CD14-positive monocyte (primary cell): ENCODE data around the gene CXCL5. TPM values are rescaled to one million over a fixed set of nuclear protein-coding genes. Genes with fewer than 3 reads are reported as not detected.
"Not testable (repeated sequence)": the region's sequence is repeated elsewhere in the genome, so short reads cannot be mapped to it uniquely, and the experiment has no call there.

Experiments
- DNase-seq, 3 donors: peaks; one replicate each; pipeline ENCODE4 v3.0.0-alpha.2; 2011 to 2022
- H2AFZ ChIP-seq: 2 replicates; pipeline ENCODE4 v1.6.0; 2012; ENCODE audit warnings: mild to moderate bottlenecking, low read depth, low read length, inconsistent platforms; ENCODE audit not compliant: insufficient read depth, poor library complexity, severe bottlenecking
- H3K27ac ChIP-seq, 2 donors: 1 replicate in 1 of 2; 2 replicates in 1 of 2; pipeline ENCODE4 v1.5.1; 2012 to 2013; ENCODE audit warnings: low read length in 2 of 2, control low read depth in 1 of 2, inconsistent platforms in 1 of 2, low read depth in 1 of 2, mild to moderate bottlenecking in 1 of 2
- H3K27me3 ChIP-seq, 2 donors: one replicate each; pipeline versions ENCODE4 v1.6.0 to v1.6.1; 2011 to 2013; ENCODE audit warnings: low read length in 2 of 2; ENCODE audit not compliant: control insufficient read depth in 2 of 2, insufficient read depth in 2 of 2
- H3K36me3 ChIP-seq, 2 donors: replicated peaks in 1 of 2; 1 replicate in 1 of 2; 2 replicates in 1 of 2; pipeline versions ENCODE4 v1.5.1 to v1.6.1; 2012 to 2013; ENCODE audit warnings: low read length in 2 of 2, control low read depth in 1 of 2, inconsistent platforms in 1 of 2, mild to moderate bottlenecking in 1 of 2; ENCODE audit not compliant: insufficient read depth in 2 of 2, control insufficient read depth in 1 of 2
- H3K4me1 ChIP-seq, 2 donors: 1 replicate in 1 of 2; 2 replicates in 1 of 2; pipeline versions ENCODE4 v1.5.1 to v1.6.1; 2012 to 2013; ENCODE audit warnings: low read length in 2 of 2, control low read depth in 1 of 2, inconsistent platforms in 1 of 2, mild to moderate bottlenecking in 1 of 2, moderate library complexity in 1 of 2; ENCODE audit not compliant: insufficient read depth in 2 of 2, control insufficient read depth in 1 of 2
- H3K4me2 ChIP-seq: replicated peaks from 2 replicates; pipeline ENCODE3; 2012; ENCODE audit warnings: low read length, moderate library complexity, mild to moderate bottlenecking; ENCODE audit not compliant: poor library complexity, severe bottlenecking; ENCODE audit errors: extremely low read depth
- H3K4me3 ChIP-seq, 3 experiments: fragments of 200-600 bp in 1 of 3; sonication (generic) in 1 of 3; replicated peaks in 1 of 3; 1 replicate in 2 of 3; 2 replicates in 1 of 3; pipeline ENCODE4 v1.5.1; 2011 to 2013; ENCODE audit warnings: low read length in 3 of 3, mild to moderate bottlenecking in 3 of 3, control low read depth in 2 of 3, low read depth in 2 of 3, inconsistent platforms in 1 of 3, moderate library complexity in 1 of 3
- H3K79me2 ChIP-seq: 2 replicates; pipeline ENCODE4 v1.6.0; 2012; ENCODE audit warnings: mild to moderate bottlenecking, control low read depth, inconsistent platforms, low read length, moderate library complexity; ENCODE audit not compliant: insufficient read depth
- H3K9ac ChIP-seq: 2 replicates; pipeline ENCODE4 v1.6.0; 2017; ENCODE audit warnings: low read length, mild to moderate bottlenecking; ENCODE audit not compliant: insufficient read depth, poor library complexity, severe bottlenecking
- H3K9me3 ChIP-seq, 2 donors: replicated peaks in 1 of 2; 1 replicate in 1 of 2; 2 replicates in 1 of 2; pipeline versions ENCODE4 v1.5.1 to v1.6.1; 2012 to 2013; ENCODE audit warnings: low read length in 2 of 2, control low read depth in 1 of 2; ENCODE audit not compliant: control insufficient read depth in 1 of 2, insufficient read depth in 1 of 2
- H4K20me1 ChIP-seq: 2 replicates; pipeline ENCODE4 v1.6.0; 2012; ENCODE audit warnings: mild to moderate bottlenecking, low read length, control low read depth, moderate library complexity; ENCODE audit not compliant: insufficient read depth
- H3K27ac Mint-ChIP-seq, 7 donors: one replicate each; pipeline ENCODE4 v1.8.0; 2020; ENCODE audit warnings: mild to moderate bottlenecking in 7 of 7, mixed read lengths in 7 of 7, moderate library complexity in 6 of 7, inconsistent platforms in 2 of 7
- H3K27me3 Mint-ChIP-seq, 3 donors: one replicate each; pipeline ENCODE4 v1.8.0; 2021 to 2022; ENCODE audit warnings: low read depth in 3 of 3, mild to moderate bottlenecking in 3 of 3, mixed read lengths in 3 of 3, moderate library complexity in 3 of 3, inconsistent platforms in 1 of 3
- H3K36me3 Mint-ChIP-seq, 2 donors: one replicate each; pipeline ENCODE4 v1.8.0; 2020; ENCODE audit warnings: mixed read lengths in 2 of 2, inconsistent platforms in 1 of 2, mild to moderate bottlenecking in 1 of 2
- H3K4me1 Mint-ChIP-seq: one replicate; pipeline ENCODE4 v1.8.0; 2020; ENCODE audit warnings: mild to moderate bottlenecking, mixed read lengths
- H3K4me3 Mint-ChIP-seq, 2 donors: one replicate each; pipeline ENCODE4 v1.8.0; 2020; ENCODE audit warnings: mild to moderate bottlenecking in 2 of 2, mixed read lengths in 2 of 2, moderate library complexity in 1 of 2
- H3K9me3 Mint-ChIP-seq, 7 donors: one replicate each; pipeline ENCODE4 v1.8.0; 2020 to 2022; ENCODE audit warnings: mixed read lengths in 7 of 7, mild to moderate bottlenecking in 6 of 7, moderate library complexity in 6 of 7, inconsistent platforms in 2 of 7
- WGBS: methylation state at CpG from one replicate; pipeline ENCODE4 v1.1.5; 2013; ENCODE audit warnings: missing lambda C conversion rate; ENCODE audit not compliant: insufficient coverage; 5-methylcytosine and 5-hydroxymethylcytosine counted together
- intact Hi-C, 2 donors: fragments of 100-400 bp; cut with micrococcal nuclease; formaldehyde crosslinking; loops; one replicate each; pipeline versions ENCODE4 v1.15.0 to v1.15.1; 2023
- polyA plus RNA-seq, 3 donors: library from polyadenylated mRNA; depleted of rRNA in 1 of 3; unstranded in 2 of 3; stranded (reverse) in 1 of 3; fragments of 300-500 nt in 2 of 3; fragments of >200 nt in 1 of 3; fragmentation: Illumina TruSeq in 2 of 3; gene quantifications; 1 replicate in 2 of 3; 2 replicates in 1 of 3; pipeline ENCODE4 v1.2.3, GENCODE V29; 2012 to 2021
- TF ChIP-seq, protein P1 (sequence below): fragments of 200-600 bp; IDR thresholded peaks from one replicate; pipeline ENCODE4 v1.8.0; 2022; ENCODE audit warnings: antibody characterized with exemption, mild to moderate bottlenecking

Gene CXCL5
- polyA plus RNA-seq, 3 donors = 0.15 TPM; not detected in 2

DNA sequence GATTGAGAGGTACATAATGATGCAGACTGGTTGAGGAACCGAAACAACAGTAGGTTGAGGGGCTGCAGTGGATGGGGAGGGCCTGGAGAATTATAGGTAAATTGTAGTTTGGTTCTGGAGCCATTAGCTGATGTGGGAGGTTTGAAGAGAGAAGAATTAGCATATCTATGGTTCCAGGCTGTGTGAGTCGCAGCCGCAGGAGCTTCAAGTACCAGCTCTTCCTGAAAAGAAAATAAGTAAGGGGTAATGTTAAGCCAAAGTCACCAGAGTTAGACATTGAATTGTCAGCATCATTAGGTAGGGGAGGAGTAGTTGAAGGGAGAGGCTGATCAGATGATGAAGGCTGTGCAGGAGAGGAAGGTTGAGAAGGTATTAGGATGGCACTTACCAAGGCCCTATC lies 46.1 kb downstream of the CXCL5 start:
- no peaks in the 10 kb centered on the region for H3K36me3 ChIP-seq
- no peaks in the 10 kb centered on the region for H3K4me1 ChIP-seq
- TF ChIP-seq, protein P1, sequence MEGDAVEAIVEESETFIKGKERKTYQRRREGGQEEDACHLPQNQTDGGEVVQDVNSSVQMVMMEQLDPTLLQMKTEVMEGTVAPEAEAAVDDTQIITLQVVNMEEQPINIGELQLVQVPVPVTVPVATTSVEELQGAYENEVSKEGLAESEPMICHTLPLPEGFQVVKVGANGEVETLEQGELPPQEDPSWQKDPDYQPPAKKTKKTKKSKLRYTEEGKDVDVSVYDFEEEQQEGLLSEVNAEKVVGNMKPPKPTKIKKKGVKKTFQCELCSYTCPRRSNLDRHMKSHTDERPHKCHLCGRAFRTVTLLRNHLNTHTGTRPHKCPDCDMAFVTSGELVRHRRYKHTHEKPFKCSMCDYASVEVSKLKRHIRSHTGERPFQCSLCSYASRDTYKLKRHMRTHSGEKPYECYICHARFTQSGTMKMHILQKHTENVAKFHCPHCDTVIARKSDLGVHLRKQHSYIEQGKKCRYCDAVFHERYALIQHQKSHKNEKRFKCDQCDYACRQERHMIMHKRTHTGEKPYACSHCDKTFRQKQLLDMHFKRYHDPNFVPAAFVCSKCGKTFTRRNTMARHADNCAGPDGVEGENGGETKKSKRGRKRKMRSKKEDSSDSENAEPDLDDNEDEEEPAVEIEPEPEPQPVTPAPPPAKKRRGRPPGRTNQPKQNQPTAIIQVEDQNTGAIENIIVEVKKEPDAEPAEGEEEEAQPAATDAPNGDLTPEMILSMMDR = no peak
- no peaks in the 10 kb centered on the region for H3K27me3 ChIP-seq
- H3K27ac ChIP-seq = no peak overlapping the region
- no peak overlapping the region for H3K4me3 ChIP-seq
- no peaks in the 10 kb centered on the region for H3K36me3 Mint-ChIP-seq
- intact Hi-C loops = no loop called here
- no peaks in the 10 kb centered on the region for H3K4me1 Mint-ChIP-seq
- no peak overlapping the region for H3K27ac Mint-ChIP-seq
- H2AFZ ChIP-seq = no peak overlapping the region
- H3K4me3 Mint-ChIP-seq = no peak overlapping the region
- no peaks in the 10 kb centered on the region for H3K79me2 ChIP-seq
- H3K9me3 ChIP-seq = peaks cover 0 to 9% of the 10 kb centered on the region in 2 donors
- DNase-seq = no peak
- H3K9ac ChIP-seq = no peak overlapping the region
- H3K9me3 Mint-ChIP-seq = peaks cover 4 to 19% (median 12%) of the 10 kb centered on the region in 7 donors
- 96% methylated on average over 3 of the region's 3 CpGs for whole genome bisulfite sequencing
- H4K20me1 ChIP-seq = no peaks in the 10 kb centered on the region
- H3K27me3 Mint-ChIP-seq = peaks cover 0 to 3% (median 0%) of the 10 kb centered on the region in 3 donors
- H3K4me2 ChIP-seq = no peak overlapping the region

DNA sequence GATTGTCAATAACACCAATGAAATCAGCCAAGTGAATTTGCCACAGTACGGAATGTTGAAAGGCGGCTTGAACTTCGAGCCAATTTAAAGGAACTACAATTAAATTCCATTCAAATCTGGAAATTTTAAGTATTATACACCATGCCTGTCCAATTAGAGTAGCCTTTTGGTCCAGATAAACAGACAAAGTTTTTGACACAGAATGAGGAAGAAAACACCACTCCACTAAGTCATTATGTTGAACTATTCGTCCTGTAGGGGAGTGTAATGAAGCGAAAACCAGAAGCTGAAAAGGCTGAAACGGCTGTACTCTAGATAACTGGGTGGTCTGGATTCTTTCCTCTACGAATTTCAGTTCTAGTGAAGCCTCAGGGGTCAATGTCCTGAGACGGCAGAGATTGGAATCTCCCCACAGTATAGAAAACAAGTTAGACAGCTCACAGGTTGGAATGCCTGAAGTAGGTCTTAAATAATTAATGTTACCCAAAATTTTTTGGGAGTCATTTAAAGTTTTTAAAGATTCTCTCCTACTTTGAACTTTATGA lies 48.0 kb downstream of the CXCL5 start:
- H3K27me3 Mint-ChIP-seq = peaks cover 3 to 10% (median 3%) of the 10 kb centered on the region in 3 donors
- H3K4me1 Mint-ChIP-seq, H3K4me2 ChIP-seq, H4K20me1 ChIP-seq, H3K9ac ChIP-seq, H3K4me3 Mint-ChIP-seq, DNase-seq, H3K79me2 ChIP-seq, intact Hi-C loops, H3K27me3 ChIP-seq, H3K27ac ChIP-seq, H3K36me3 ChIP-seq, H3K9me3 ChIP-seq, H3K4me3 ChIP-seq, H2AFZ ChIP-seq, H3K36me3 Mint-ChIP-seq, H3K4me1 ChIP-seq: not testable (repeated sequence)
- H3K27ac Mint-ChIP-seq = peak overlapping the region in 1 of 7 donors; percentile 20
- H3K9me3 Mint-ChIP-seq = peaks cover 4 to 11% (median 8%) of the 10 kb centered on the region in 7 donors
- WGBS = no CpG with 5 or more reads among the region's 8 CpGs
